Panc1 (cell line): ENCODE measurements around the gene MIPOL1. TPM values are rescaled to one million over a fixed set of nuclear protein-coding genes. Genes with fewer than 3 reads are reported as not detected.

Source experiments
- ATAC-seq: fragments of 200-7000 bp; cut with Tn5 transposase; 2 replicates; pipeline ENCODE4 v1.9.1; 2020; ENCODE audit warnings: mild to moderate bottlenecking, moderate library complexity
- BruUV-seq: library from RNA; stranded (reverse); fragments of 400-500 nt; replicated peaks from 2 replicates; lab custom pipeline; 2021; lab: Mats Ljungman, UMichigan
- CTCF ChIA-PET: fragments of 300-600 bp; sonication (Branson Sonifier 250); formaldehyde crosslinking; loops from one replicate; lab custom pipeline; 2022; ENCODE audit warnings: antibody characterized with exemption; lab: Charles Lee
- POLR2A ChIA-PET: fragments of 300-600 bp; sonication (Branson Sonifier 250); formaldehyde crosslinking; loops from one replicate; lab custom pipeline; 2022; ENCODE audit warnings: antibody characterized with exemption; lab: Charles Lee
- DNase-seq: peaks from one replicate; pipeline ENCODE4 v3.0.0-alpha.2; 2010; ENCODE audit warnings: low read depth, low spot score
- H3K27ac ChIP-seq: 2 replicates; pipeline ENCODE4 v1.5.1; 2011; ENCODE audit warnings: mild to moderate bottlenecking, low read length, inconsistent platforms
- H3K27me3 ChIP-seq: fragments of 200-500 bp; sonication (Bioruptor generic); 2 replicates; pipeline ENCODE4 v1.6.0; 2014; ENCODE audit warnings: low read length, inconsistent platforms; ENCODE audit not compliant: control insufficient read depth, insufficient read depth
- H3K36me3 ChIP-seq: fragments of 200-500 bp; sonication (Bioruptor generic); 2 replicates; pipeline ENCODE4 v1.5.1; 2014; ENCODE audit warnings: inconsistent platforms, mild to moderate bottlenecking, low read length, moderate library complexity; ENCODE audit not compliant: control insufficient read depth, insufficient read depth
- H3K4me1 ChIP-seq: 2 replicates; pipeline ENCODE4 v1.5.1; 2011; ENCODE audit warnings: inconsistent platforms, mild to moderate bottlenecking, low read length, moderate library complexity; ENCODE audit not compliant: control insufficient read depth, insufficient read depth
- H3K4me3 ChIP-seq, 2 experiments: 2 replicates each; pipeline ENCODE4 v1.5.1; 2011 to 2012; ENCODE audit warnings: low read depth in 2 of 2, low read length in 2 of 2, mild to moderate bottlenecking in 2 of 2, inconsistent platforms in 1 of 2, moderate library complexity in 1 of 2
- H3K9me3 ChIP-seq: fragments of 200-500 bp; sonication (Bioruptor generic); 2 replicates; pipeline ENCODE4 v1.5.1; 2014; ENCODE audit warnings: low read depth, mild to moderate bottlenecking, inconsistent platforms, low read length, moderate library complexity; ENCODE audit not compliant: control insufficient read depth, insufficient read depth
- CTCF ChIP-seq: fragments of 450-650 bp; IDR thresholded peaks from 2 replicates; pipeline ENCODE4 v1.5.1; 2017; ENCODE audit warnings: mild to moderate bottlenecking
- POLR2AphosphoS5 ChIP-seq: IDR thresholded peaks from 2 replicates; pipeline ENCODE4 v1.6.1; 2012; ENCODE audit warnings: mild to moderate bottlenecking, low read depth, low read length, moderate library complexity
- REST ChIP-seq, 2 experiments: IDR thresholded peaks; 2 replicates each; pipeline ENCODE4 v1.6.1; 2011 to 2012; ENCODE audit warnings: low read depth in 2 of 2, control low read depth in 1 of 2, low read length in 1 of 2, mild to moderate bottlenecking in 1 of 2, moderate library complexity in 1 of 2; ENCODE audit not compliant: insufficient read depth in 1 of 2
- SIN3A ChIP-seq: IDR thresholded peaks from 2 replicates; pipeline ENCODE4 v1.6.1; 2012; ENCODE audit warnings: low read depth, mild to moderate bottlenecking, low read length, moderate library complexity, borderline replicate concordance; ENCODE audit not compliant: insufficient read depth
- TCF7L2 ChIP-seq: IDR thresholded peaks from 2 replicates; pipeline ENCODE4 v1.6.1; 2011; ENCODE audit warnings: mild to moderate bottlenecking, low read depth, low read length, inconsistent platforms
- in situ Hi-C: cut with HindIII; loops from 2 replicates; pipeline ENCODE4 v1.10.0; 2016; ENCODE audit warnings: low sequenced_read_pairs, low pct_unique_long_range_greater_than_20kb
- intact Hi-C: fragments of 100-400 bp; cut with micrococcal nuclease; formaldehyde crosslinking; loops from one replicate; pipeline ENCODE4 v1.10.0; 2022; ENCODE audit not compliant: unreplicated experiment
- total RNA-seq: library from RNA; stranded (reverse); gene quantifications from one replicate; pipeline ENCODE4 v1.2.1, GENCODE V29; 2021; ENCODE audit not compliant: unreplicated experiment

MIPOL1 gene
- total RNA-seq, 1 experiment from 2014 or later = 12.8 TPM

- CTCF ChIA-PET = no interaction called here
- ATAC-seq (no peak), DNase-seq (no peak)
- POLR2A ChIA-PET = no interaction called here
- intact Hi-C loops (loop anchor here (5.0 kb wide), 1 partner anchor 343 kb away; no protein-coding TSS in a partner anchor), in situ Hi-C loops (no loop called here)
- Histone ChIP-seq H3K36me3 (no peaks in the 10 kb centered on the region), H3K4me1 (no peaks in the 10 kb centered on the region; the same call in 1 of the 2 replicates), H3K27ac (no peak overlapping the region), H3K9me3 (no peaks in the 10 kb centered on the region), H3K4me3 (no peak overlapping the region), H3K27me3 (no peaks in the 10 kb centered on the region)
- TF ChIP-seq TCF7L2 (no peak), REST (IDR thresholded peaks at IDR 0.05; ENCODE audit: insufficient read depth in 1 of 2, low read depth in 2 of 2, low read length in 1 of 2) (no peak), CTCF (no peak), POLR2AphosphoS5 (no peak), SIN3A (no peak)
- BruUV-seq = no TSS peak
These were observed 392.1 kb downstream of the MIPOL1 start for GRCh38 chr14:37589715-37590427.

GRCh38 chr14:37590428-37591139 is 392.8 kb downstream of the MIPOL1 start:
- in situ Hi-C loops = no loop called here
- ATAC-seq (no peak), DNase-seq (no peak)
- TF ChIP-seq POLR2AphosphoS5 (no peak), CTCF (no peak), TCF7L2 (no peak), REST (IDR thresholded peaks at IDR 0.05; ENCODE audit: insufficient read depth in 1 of 2, low read depth in 2 of 2, low read length in 1 of 2) (no peak), SIN3A (no peak)
- Histone ChIP-seq H3K36me3 (no peaks in the 10 kb centered on the region), H3K4me1 (no peaks in the 10 kb centered on the region; the same call in 1 of the 2 replicates), H3K27ac (no peak overlapping the region), H3K4me3 (no peak overlapping the region), H3K9me3 (no peaks in the 10 kb centered on the region), H3K27me3 (no peaks in the 10 kb centered on the region)
- POLR2A ChIA-PET = no interaction called here
- intact Hi-C loops = loop anchor here (5.0 kb wide), 1 partner anchor 343 kb away; no protein-coding TSS in a partner anchor
- CTCF ChIA-PET = no interaction called here
- TSS peak; percentile 60 for BruUV-seq
